GM19043 (cell line): Measurements from ENCODE around the gene GAPDH.
"Not testable (repeated sequence)": the region's sequence is repeated elsewhere in the genome, so short reads cannot be mapped to it uniquely, and the experiment has no call there.

Source experiments
- ATAC-seq: cut with Tn5 transposase; IDR thresholded peaks from one replicate; pipeline ENCODE4 v1.9.1; 2021; ENCODE audit warnings: low read depth; ENCODE audit not compliant: unreplicated experiment

The GAPDH gene

GRCh38 chr12:6533923-6534694 is at the start of gene GAPDH:
TSS of gene GAPDH (plus strand) at chr12:6534517. CDS start at chr12:6534833, 316 bp downstream.
- ATAC-seq, result peak; percentile 52

GRCh38 chr12:6488240-6488639 is 46.1 kb upstream of the GAPDH start:
- ATAC-seq, result no peak

- no peak for ATAC-seq
Measured at GRCh38 chr12:6489449-6489848, 44.9 kb upstream of the GAPDH start.

- not testable (repeated sequence) for ATAC-seq
Measured at GRCh38 chr12:6490673-6491072, 43.6 kb upstream of the GAPDH start.

- ATAC-seq, result peak; percentile 55
Measured at GRCh38 chr12:6492838-6493496, 41.4 kb upstream of the GAPDH start, which contains the start of gene MRPL51. TSS of gene MRPL51 (minus strand) at chr12:6493262. CDS start at chr12:6493136, 126 bp downstream.

- ATAC-seq, result peak; percentile 86
Measured at GRCh38 chr12:6493497-6494257, 40.6 kb upstream of the GAPDH start, which contains the start of gene NCAPD2. TSS of gene NCAPD2 (plus strand) at chr12:6494102. CDS start at chr12:6495099, 997 bp downstream.

- ATAC-seq, result no peak
Measured at GRCh38 chr12:6494258-6494743, 40.0 kb upstream of the GAPDH start.

- no peak for ATAC-seq
Measured at GRCh38 chr12:6494968-6495367, 39.3 kb upstream of the GAPDH start.

GRCh38 chr12:6497291-6497690 is 37.0 kb upstream of the GAPDH start:
- not testable (repeated sequence) for ATAC-seq

- ATAC-seq, result no peak
Measured at GRCh38 chr12:6500466-6500865, 33.9 kb upstream of the GAPDH start.

- ATAC-seq, result no peak
Measured at GRCh38 chr12:6507102-6507998, 27.0 kb upstream of the GAPDH start.

GRCh38 chr12:6508087-6508486 is 26.2 kb upstream of the GAPDH start:
- ATAC-seq, result no peak

GRCh38 chr12:6520186-6520585 is 14.1 kb upstream of the GAPDH start:
- ATAC-seq, result no peak

- ATAC-seq, result no peak
Measured at GRCh38 chr12:6522193-6522592, 12.1 kb upstream of the GAPDH start.

- ATAC-seq, result no peak
Measured at GRCh38 chr12:6523708-6524107, 10.6 kb upstream of the GAPDH start.

- ATAC-seq, result no peak
Measured at GRCh38 chr12:6524648-6525047, 9.7 kb upstream of the GAPDH start.

- ATAC-seq, result no peak
Measured at GRCh38 chr12:6526201-6526600, 8.1 kb upstream of the GAPDH start.

- no peak for ATAC-seq
Measured at GRCh38 chr12:6526766-6527525, 7.4 kb upstream of the GAPDH start.

- no peak for ATAC-seq
Measured at GRCh38 chr12:6527711-6528110, 6.6 kb upstream of the GAPDH start.
